HG03039 (cell line): Measurements from ENCODE around the gene DDX39A.
"Not testable (repeated sequence)": the region's sequence is repeated elsewhere in the genome, so short reads cannot be mapped to it uniquely, and the experiment has no call there.

Experiments
- ATAC-seq: cut with Tn5 transposase; IDR thresholded peaks from one replicate; pipeline ENCODE4 v1.9.1; 2021; ENCODE audit warnings: mild to moderate bottlenecking, moderate library complexity; ENCODE audit not compliant: unreplicated experiment

The DDX39A gene

GRCh38 chr19:14409146-14410023 lies 9.8 kb downstream of the DDX39A start:
- ATAC-seq, result no peak

- ATAC-seq, result no peak
Observed at GRCh38 chr19:14408491-14409145, 10.5 kb downstream of the DDX39A start.

DNA sequence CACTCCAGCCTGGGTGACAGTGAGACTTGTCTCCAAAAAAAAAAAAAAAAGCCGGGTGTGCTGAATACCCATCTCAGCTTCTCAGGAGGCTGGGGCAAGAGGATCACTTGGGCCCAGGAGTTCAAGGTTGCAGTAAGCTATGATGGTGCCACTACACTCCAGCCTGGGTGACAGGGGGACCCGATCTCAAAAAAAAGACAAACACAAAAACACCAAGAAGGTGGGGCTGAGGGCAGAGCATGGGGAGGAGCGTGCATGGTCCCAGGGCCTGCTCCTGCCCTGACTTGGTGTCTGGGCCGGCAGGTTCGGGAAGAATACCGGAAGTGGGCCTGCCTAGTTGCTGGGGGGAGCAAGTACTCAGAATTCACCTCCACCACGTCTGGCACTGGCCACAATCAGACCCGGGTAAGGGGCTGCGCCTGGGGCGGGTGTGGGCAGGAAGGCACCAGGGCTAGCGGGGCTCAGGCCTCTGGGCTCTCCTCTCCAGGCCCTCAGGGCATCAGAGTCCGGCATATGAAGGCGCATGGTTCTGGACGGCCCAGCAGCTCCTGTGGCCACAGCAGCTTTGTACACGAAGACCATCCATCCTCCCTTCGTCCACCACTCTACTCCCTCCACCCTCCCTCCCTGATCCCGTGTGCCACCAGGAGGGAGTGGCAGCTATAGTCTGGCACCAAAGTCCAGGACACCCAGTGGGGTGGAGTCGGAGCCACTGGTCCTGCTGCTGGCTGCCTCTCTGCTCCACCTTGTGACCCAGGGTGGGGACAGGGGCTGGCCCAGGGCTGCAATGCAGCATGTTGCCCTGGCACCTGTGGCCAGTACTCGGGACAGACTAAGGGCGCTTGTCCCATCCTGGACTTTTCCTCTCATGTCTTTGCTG lies 11.3 kb downstream of the DDX39A start:
- no peak for ATAC-seq

DNA sequence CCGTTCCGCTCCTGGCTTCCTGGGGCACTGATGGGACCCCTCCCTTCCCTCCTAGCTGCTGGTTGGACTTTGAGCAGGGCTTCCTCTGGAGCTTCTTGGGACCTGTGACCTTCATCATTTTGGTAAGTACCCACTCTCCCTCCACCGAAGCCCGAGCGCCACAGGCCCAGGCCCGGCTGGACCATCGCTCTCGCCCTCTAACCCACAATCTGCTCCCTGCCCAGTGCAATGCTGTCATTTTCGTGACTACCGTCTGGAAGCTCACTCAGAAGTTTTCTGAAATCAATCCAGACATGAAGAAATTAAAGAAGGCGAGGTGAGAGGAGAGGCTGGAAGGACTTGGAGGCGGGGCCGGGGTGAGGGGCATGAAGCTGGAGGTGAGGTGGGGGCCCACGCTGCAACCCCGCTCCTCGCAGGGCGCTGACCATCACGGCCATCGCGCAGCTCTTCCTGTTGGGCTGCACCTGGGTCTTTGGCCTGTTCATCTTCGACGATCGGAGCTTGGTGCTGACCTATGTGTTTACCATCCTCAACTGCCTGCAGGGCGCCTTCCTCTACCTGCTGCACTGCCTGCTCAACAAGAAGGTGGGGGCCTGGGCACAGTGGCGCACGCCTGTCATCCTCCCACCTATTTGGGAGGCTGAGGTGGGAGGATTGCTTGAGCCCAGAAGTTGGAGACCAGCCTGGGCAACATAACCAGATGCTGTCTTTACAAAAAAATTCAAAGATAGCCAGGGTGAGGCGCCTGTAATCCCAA lies 12.3 kb downstream of the DDX39A start:
- no peak for ATAC-seq

- peak; percentile 47 for ATAC-seq
Observed at GRCh38 chr19:14405758-14406644, 13.1 kb downstream of the DDX39A start.

- no peak for ATAC-seq
Observed at GRCh38 chr19:14405380-14405757, 13.8 kb downstream of the DDX39A start.

- no peak for ATAC-seq
Observed at GRCh38 chr19:14404312-14404711, 14.8 kb downstream of the DDX39A start.

- not testable (repeated sequence) for ATAC-seq
Observed at GRCh38 chr19:14403145-14403930, 15.8 kb downstream of the DDX39A start.

GRCh38 chr19:14402332-14403144 lies 16.6 kb downstream of the DDX39A start:
- no peak for ATAC-seq

GRCh38 chr19:14401468-14402195 lies 17.5 kb downstream of the DDX39A start:
- no peak for ATAC-seq

- ATAC-seq, result no peak
Observed at GRCh38 chr19:14400951-14401431, 18.1 kb downstream of the DDX39A start.

GRCh38 chr19:14397168-14397567 lies 22.0 kb downstream of the DDX39A start:
- ATAC-seq, result not testable (repeated sequence)

DNA sequence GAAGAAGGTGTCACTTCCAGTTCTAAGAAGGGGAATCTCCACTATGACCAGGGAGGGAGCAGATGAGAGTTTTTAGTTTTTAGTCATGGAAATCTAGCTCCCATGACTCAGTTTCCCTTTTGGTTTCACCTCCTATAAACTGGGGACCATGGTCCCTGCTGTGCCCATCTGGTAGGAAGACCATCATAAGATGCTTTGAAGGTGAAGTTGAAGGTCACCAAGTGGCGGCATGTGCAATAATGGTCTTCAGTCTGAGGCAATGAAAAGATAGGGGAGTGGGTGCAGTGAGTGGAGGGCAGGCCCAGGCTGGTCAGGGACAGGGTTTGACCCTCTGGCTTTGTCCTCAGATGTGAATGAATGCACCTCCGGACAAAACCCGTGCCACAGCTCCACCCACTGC lies 22.4 kb downstream of the DDX39A start:
- ATAC-seq, result not testable (repeated sequence)

DNA sequence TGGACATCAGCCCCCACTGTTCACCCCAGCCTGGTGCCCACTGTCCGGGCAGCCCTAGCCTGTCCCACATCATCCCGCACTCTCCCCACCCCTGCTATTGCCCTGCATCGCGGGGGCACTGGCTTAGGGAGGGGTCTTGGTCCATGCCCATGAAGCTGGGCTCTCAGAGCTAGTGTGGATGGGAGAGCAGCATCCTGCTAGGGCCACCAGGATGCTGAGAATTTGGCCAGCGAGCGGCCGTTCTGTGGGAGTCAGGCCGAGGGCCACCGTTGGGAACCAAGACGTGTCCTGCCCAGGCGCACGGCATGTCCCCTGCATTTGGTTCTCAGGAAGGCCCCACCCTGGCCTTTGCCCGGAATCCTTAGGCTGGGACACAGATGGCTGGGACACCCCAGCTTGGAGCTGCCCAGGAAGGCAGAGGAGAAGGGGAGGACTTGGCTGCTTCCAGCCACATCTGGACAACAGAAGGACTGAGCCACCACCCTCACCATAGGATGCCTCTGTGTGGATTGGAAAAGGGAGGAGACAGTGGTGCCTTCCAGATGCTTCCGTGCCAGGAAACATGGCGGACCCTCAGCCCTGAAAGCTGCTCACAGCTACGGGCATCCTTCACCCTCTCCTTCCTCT lies 23.3 kb downstream of the DDX39A start:
- no peak for ATAC-seq

- ATAC-seq, result no peak
Observed at GRCh38 chr19:14395262-14395661, 23.9 kb downstream of the DDX39A start.

DNA sequence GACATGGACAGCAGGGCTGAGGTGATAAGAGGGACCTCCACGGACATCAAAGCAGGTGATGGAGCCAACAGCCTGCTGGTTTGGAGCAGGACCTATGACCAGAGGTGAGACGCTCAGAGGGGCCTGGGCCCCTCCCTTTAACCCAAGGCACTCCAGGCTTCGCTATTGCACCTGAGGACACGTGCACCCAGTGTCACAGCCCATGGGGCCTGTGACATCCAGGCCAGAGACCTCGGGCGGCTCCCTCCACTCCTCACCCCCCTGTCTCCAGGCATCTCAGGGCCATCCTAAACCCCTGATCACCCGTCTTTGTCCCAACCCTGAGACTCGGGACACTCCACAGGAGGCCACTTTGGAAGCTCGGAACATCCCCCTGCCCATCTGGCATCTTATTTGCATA lies 25.0 kb downstream of the DDX39A start:
- ATAC-seq, result no peak

- no peak for ATAC-seq
Observed at GRCh38 chr19:14393329-14393728, 25.8 kb downstream of the DDX39A start.
